Gastrocnemius medialis (tissue), 4 donors: Measurements from ENCODE around the gene RPS6KA2.

Experiments
- CTCF ChIP-seq, 5 experiments: fragments of 450-650 bp in 3 of 5; fragments of 200-600 bp in 2 of 5; sonication (generic) in 2 of 5; IDR thresholded peaks in 4 of 5; conservative IDR thresholded peaks in 1 of 5; 1 replicate in 4 of 5; 2 replicates in 1 of 5; pipeline ENCODE4 v1.5.1; 2016 to 2019; ENCODE audit warnings: antibody characterized with exemption in 5 of 5, mild to moderate bottlenecking in 3 of 5, moderate library complexity in 3 of 5
- POLR2A ChIP-seq, 2 donors: fragments of 450-650 bp; IDR thresholded peaks; one replicate each; pipeline ENCODE4 v1.6.1; 2017; ENCODE audit warnings: antibody characterized with exemption in 2 of 2, mild to moderate bottlenecking in 2 of 2, moderate library complexity in 2 of 2

- TF ChIP-seq POLR2A (IDR thresholded peaks at IDR 0.05) (no peak), CTCF (IDR thresholded peaks at IDR 0.05 in 4 of 5, conservative IDR thresholded peaks at IDR 0.05 in 1 of 5) (no peak)
These were observed 176.7 kb downstream of the RPS6KA2 start for GRCh38 chr6:166450167-166450873.
